ENCODE results near the gene MUC2.
"Not testable (repeated sequence)": the region's sequence is repeated elsewhere in the genome, so short reads cannot be mapped to it uniquely, and the experiment has no call there.

Gene MUC2

GRCh38 chr11:1108246-1108900, 33.7 kb downstream of the MUC2 start:
- DNase-seq = no peak

GRCh38 chr11:1109101-1109917, 34.6 kb downstream of the MUC2 start:
- DNase-seq = no peak

GRCh38 chr11:1109918-1110705, 35.4 kb downstream of the MUC2 start:
- no peak for DNase-seq

- DNase-seq = no peak
These were observed 37.0 kb downstream of the MUC2 start for GRCh38 chr11:1111545-1112212.

- DNase-seq = no peak
These were observed 37.9 kb downstream of the MUC2 start for GRCh38 chr11:1112351-1113191.

GRCh38 chr11:1113405-1114201, 38.9 kb downstream of the MUC2 start:
- DNase-seq = no peak

- DNase-seq = not testable (repeated sequence)
These were observed 40.6 kb downstream of the MUC2 start for GRCh38 chr11:1115292-1115691.

GRCh38 chr11:1116104-1116503, 41.4 kb downstream of the MUC2 start:
- no peak for DNase-seq

- DNase-seq = no peak
These were observed 42.2 kb downstream of the MUC2 start for GRCh38 chr11:1116666-1117390.

- no peak for DNase-seq
These were observed 43.3 kb downstream of the MUC2 start for GRCh38 chr11:1117992-1118391.

GRCh38 chr11:1118755-1119603, 44.3 kb downstream of the MUC2 start:
- no peak for DNase-seq

GRCh38 chr11:1119604-1120146, 45.0 kb downstream of the MUC2 start:
- no peak for DNase-seq

- no peak for DNase-seq
These were observed 46.1 kb downstream of the MUC2 start for GRCh38 chr11:1120532-1121330.

GRCh38 chr11:1121331-1121812, 46.7 kb downstream of the MUC2 start:
- no peak for DNase-seq

GRCh38 chr11:1121813-1122663, 47.4 kb downstream of the MUC2 start:
- DNase-seq = no peak

GRCh38 chr11:1122664-1123002, 48.0 kb downstream of the MUC2 start:
- DNase-seq = no peak

GRCh38 chr11:1123970-1124369, 49.3 kb downstream of the MUC2 start:
- no peak for DNase-seq

Measured in fibroblast of upper back skin (primary cell).